GDM1 (cell line): ENCODE measurements around the gene COBLL1.
A peak's percentile ranks its signal among the peaks of the same experiment; 100 is the strongest.
"Not testable (repeated sequence)": the region's sequence is repeated elsewhere in the genome, so short reads cannot be mapped to it uniquely, and the experiment has no call there.

Experiments used
- DNase-seq: peaks from one replicate; lab custom pipeline; 2025; lab: John Stamatoyannopoulos, UW

COBLL1 gene

DNA sequence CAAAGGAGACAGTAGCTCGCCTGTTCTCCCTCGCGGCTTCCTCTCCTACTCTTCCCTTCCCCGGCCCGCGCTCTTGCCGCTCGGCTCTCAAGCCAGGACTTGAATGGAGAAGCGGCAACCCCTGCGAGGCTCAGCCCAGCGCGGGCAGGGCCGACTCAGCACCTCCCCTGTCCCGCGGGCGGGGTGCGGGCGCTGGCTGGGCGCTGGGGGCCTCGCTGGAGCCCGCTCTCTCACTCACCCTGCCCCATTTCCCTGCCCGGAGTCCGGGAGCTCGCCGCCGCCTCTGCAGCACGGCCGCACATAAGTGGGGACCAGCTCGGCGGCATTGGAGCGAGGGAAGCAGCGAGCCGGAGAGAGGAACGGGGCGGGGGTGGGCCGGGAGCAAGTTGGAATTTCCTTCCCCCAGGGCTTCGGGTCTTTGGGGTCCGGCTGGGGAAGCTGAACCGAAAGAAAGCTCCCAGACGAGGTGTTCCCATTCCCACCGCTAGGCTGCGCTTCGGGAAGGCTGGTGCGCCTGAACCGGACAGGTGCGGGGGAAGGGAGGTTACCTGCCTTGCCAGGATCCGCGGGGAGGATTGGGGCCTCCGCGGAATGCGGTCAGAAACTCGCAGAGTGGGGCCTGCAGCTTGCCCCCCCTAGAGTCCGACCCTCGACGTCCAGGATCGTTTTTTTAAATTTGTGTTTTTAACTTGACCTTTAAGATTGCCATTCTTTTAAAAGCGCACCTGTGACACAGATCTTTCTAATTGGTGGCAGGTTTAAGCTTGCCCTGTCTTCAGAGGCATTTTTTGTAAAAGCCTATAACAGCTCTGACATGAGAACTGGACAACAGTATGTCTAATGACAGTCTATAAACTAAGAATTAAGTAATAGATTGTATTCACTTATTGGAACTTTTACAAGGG lies at the start of gene COBLL1:
Gene COBLL1 (minus strand): TSS at position 105 of the 905 bp plus-strand sequence. CDS start 627 bp downstream, outside the sequence.
- peak; percentile 57 for DNase-seq

GRCh38 chr2:164890544-164890943 lies 48.9 kb upstream of the COBLL1 start:
- peak; percentile 75 for DNase-seq

GRCh38 chr2:164888592-164888991 lies 47.0 kb upstream of the COBLL1 start:
- DNase-seq = no peak

DNA sequence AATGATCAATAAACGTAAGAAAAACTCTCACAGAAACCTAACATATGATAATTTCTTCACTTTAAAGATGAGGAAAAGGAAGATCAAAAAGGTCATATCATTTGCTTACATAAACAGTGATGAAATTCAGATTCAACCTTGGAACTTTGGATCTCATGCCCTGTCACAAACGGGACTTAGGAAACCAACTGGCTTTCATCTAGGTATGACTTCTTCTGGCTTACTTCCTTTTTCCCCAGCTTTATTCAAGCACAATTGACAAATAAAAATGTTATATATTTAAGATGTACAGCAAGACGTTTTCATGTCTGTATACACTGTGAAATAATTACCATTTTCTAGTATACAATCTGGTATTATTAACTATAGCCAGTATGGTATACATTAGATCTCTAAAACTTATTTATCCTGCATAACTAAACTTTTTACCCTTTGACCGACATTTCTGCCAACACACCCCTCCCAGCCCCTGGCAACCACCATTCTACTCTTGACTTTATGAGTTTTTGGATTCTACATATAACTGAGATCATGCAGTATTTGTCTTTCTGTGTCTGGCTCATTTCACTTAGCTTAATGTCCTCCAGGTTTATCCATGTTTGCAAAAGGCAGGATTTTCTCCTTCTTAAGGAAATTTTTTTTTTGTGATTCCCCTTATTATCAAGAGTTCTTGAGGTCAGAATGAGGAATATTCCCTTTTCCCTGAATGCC lies 46.0 kb upstream of the COBLL1 start:
- DNase-seq = no peak

DNA sequence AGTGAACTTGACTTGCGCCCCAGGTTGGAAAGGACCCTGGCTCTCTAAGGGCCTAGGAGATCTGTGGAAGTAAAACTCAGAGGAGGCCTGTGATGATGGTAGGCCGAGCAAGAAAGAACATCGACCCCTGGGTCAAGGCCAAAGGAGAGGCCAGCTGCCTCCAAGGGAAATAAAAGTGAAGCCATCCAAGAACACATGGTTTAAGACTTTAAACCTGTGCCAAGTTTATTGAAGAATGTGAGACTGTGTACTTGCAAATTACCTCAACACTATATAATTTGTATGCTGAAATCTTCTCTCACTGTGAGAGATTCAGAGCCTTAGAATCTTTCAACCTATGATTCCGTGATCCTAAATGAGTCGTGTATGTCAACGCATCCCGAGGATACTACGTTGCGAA lies 40.7 kb upstream of the COBLL1 start:
- DNase-seq = no peak

- DNase-seq = no peak
Measured at GRCh38 chr2:164881524-164881923, 39.9 kb upstream of the COBLL1 start.

GRCh38 chr2:164879901-164880535 lies 38.4 kb upstream of the COBLL1 start:
- no peak for DNase-seq

DNA sequence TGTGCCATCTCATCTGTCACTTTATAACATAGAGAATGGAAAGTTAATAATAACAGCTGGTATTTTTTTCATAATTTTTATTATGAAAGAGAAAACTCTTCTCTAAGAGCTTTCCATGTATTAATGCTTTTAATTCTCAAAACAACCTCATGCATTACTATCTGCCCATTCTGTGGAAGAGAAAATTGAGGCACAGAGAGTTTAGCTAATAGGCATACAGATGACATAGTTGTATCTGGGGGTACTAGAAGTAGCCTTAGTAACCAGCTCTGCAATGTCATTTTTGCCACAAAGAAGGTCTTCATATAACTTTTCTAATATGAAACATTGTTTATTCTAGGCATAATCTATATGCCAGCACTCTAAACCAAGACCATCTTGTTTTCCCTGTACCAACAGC lies 36.3 kb upstream of the COBLL1 start:
- no peak for DNase-seq

DNA sequence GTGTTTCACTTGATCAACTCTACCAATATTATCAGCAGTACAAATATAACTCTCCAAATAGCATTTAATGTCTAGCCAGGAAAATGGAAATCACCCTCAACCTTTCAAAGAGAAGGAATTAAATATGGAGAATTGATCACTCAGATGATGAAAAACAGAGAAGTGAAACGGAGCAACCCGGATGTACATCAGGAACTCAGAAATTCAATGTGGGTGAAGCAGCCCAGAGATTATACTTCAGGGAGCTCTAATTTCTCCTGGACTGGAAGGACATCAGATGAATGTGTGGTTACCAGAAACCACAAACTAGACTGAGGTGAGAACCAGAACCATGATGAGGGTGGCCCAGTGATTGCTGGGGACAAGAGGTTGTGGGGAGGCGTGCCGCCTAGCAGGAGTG lies 35.5 kb upstream of the COBLL1 start:
- DNase-seq = no peak

- DNase-seq = no peak
Measured at GRCh38 chr2:164875334-164876205, 33.9 kb upstream of the COBLL1 start.

- DNase-seq = no peak
Measured at GRCh38 chr2:164873210-164873908, 31.7 kb upstream of the COBLL1 start.

GRCh38 chr2:164871404-164871803 lies 29.8 kb upstream of the COBLL1 start:
- DNase-seq = no peak

DNA sequence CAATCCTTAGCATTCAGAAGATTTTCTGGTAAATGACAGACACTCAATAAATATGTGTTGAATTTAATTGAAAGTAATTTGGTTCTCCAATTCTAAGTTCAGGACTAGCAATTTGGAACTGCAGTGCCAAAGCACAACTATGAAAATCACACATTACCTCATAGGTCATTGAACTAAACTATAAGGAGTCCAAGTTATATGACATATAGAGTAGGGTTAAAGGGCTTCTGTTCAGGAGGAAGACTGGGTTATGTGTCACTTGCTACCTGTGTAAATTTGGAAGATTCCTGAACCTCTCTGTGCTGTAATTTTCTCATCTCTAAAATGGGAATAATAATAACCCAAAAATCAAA lies 27.8 kb upstream of the COBLL1 start:
- no peak for DNase-seq

- no peak for DNase-seq
Measured at GRCh38 chr2:164868563-164869419, 27.2 kb upstream of the COBLL1 start.

DNA sequence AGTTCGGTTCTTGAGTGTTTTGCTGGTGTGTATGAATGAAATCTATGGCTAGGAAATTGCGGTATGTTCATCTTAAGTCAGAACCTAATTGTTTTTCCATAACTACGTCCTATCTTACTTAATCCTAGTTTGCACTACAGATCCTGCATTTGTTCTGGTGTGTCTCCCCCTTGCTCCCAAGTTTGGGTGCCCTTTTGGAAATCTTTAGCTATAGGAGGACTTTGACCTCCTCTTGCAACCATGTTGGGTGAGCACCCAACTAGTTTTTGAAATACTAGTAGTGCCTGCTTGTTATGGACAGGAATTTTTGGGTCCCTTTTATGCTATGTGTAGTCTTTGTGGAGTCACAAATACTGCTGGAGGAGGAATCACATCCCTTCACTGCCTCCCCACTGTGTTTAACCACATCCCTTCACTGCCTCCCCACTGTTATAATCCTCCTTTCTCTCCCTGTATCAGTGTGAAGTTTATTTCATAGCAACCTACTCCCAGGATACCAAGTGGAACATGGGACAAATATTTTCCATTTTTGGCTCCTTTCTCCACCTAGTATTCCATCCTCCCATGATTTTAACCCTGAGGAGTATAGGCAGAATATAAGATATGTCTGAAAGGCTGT lies 26.3 kb upstream of the COBLL1 start:
- DNase-seq = no peak

DNA sequence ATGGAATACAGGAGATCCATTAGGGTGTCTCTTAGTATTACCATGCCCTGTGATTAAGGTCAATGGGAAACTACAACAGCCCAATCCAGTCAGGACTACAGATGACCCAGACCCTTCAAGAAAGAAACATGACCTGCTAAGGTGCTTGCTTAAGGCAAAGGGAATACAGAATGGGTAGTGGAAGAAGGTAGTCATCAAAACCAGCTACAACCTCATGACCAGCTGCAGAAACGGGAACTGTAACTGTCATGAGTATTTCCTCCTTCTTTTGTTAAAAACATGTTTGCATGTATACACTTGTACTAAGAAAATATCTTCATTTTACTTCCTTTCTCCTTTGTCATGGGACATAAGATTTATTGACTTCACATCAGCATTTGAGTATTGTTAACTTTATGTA lies 24.8 kb upstream of the COBLL1 start:
- not testable (repeated sequence) for DNase-seq

DNA sequence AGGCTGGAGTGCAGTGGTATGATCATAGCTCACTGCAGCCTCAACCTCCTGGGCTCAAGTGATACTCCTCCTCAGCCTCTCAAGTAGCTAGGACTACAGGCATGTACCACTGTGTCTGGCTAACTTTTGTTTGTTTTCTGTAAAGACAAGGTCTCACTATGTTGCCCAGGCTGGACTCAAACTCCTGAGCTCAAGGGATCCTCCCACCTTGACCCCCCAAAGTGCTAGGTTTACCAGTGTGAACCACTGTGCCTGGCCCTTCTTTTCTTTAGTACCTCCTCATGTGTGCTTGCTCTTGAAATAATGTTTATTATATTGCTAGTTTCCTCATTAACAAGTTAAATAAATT lies 19.0 kb upstream of the COBLL1 start:
- no peak for DNase-seq

- DNase-seq = not testable (repeated sequence)
Measured at GRCh38 chr2:164859906-164860693, 18.5 kb upstream of the COBLL1 start.

- no peak for DNase-seq
Measured at GRCh38 chr2:164859251-164859818, 17.7 kb upstream of the COBLL1 start.
